ENCODE results near the gene AMOTL1.
A peak's percentile ranks its signal among the peaks of the same experiment; 100 is the strongest.

The AMOTL1 gene

DNA sequence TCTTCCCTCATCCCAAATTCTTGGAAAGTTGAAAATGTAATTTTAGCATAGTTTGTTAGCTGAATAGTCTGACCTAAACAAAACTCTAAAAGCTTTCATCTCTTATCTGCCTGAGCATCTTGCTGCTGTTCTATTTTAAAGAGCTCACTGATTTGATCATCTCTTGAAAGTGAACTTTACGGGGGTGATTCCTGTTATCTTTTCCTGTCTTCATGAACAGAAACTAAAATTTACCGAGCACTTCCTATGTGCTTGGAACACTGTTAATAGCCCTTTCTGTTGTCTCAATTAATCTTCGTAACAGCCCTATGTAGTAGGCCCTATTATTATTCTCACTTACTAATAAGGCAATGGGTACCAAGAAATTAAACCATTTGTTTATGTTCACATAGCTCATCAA is 12.3 kb downstream of the AMOTL1 start:
- no peaks in the 10 kb centered on the region for H3K9me3 ChIP-seq (ENCODE audit: control insufficient read depth in 5 of 5, low read length in 5 of 5)
- no peak overlapping the region for H3K27ac ChIP-seq (ENCODE audit: low read depth, low read length)
- peak overlapping the region in 1 of 5 donors; percentile 11 for H3K9ac ChIP-seq (ENCODE audit: low read length in 5 of 5)
- peaks cover 4 to 52% (median 38%) of the 10 kb centered on the region in 5 donors for H3K4me1 ChIP-seq (ENCODE audit: control insufficient read depth in 5 of 5, insufficient read depth in 5 of 5, low read length in 5 of 5)
- H3K4me3 ChIP-seq (ENCODE audit: low read depth in 1 of 5, low read length in 5 of 5), result peak overlapping the region in 2 of 5 donors; percentile 7 to 24
- no peaks in the 10 kb centered on the region for H3K27me3 ChIP-seq (ENCODE audit: control insufficient read depth in 5 of 5, insufficient read depth in 4 of 5, low read length in 5 of 5)
- H3K36me3 ChIP-seq (ENCODE audit: control insufficient read depth in 5 of 5, insufficient read depth in 5 of 5, low read length in 5 of 5), result no peaks in the 10 kb centered on the region

DNA sequence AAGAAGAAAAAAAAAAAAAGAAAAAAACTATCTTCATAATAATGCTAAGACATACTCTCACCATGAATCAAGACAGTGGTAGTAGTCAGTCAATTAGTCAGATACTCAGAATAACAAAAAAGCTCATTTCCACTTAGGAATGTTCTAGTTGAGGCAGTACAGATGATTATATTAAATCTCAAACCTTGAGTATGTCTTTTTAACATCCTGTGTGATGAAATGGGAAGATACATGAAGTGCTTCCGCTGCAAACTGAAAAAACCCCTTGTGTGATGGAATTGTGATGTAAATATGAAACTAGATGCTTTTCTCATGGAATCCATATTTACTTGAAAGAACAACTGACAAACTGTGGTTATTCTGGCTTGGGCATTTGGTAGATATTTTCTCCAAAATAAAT is 13.7 kb downstream of the AMOTL1 start:
- Histone ChIP-seq H3K4me3 (ENCODE audit: low read depth in 1 of 5, low read length in 5 of 5) (no peak overlapping the region), H3K9me3 (ENCODE audit: control insufficient read depth in 5 of 5, low read length in 5 of 5) (no peaks in the 10 kb centered on the region), H3K4me1 (ENCODE audit: control insufficient read depth in 5 of 5, insufficient read depth in 5 of 5, low read length in 5 of 5) (peaks cover 2 to 50% (median 41%) of the 10 kb centered on the region in 5 donors), H3K36me3 (ENCODE audit: control insufficient read depth in 5 of 5, insufficient read depth in 5 of 5, low read length in 5 of 5) (no peaks in the 10 kb centered on the region), H3K27me3 (ENCODE audit: control insufficient read depth in 5 of 5, insufficient read depth in 4 of 5, low read length in 5 of 5) (no peaks in the 10 kb centered on the region), H3K27ac (ENCODE audit: low read depth, low read length) (peak overlapping the region; percentile 59), H3K9ac (ENCODE audit: low read length in 5 of 5) (no peak overlapping the region)

GRCh38 chr11:94782446-94782845 is 14.3 kb downstream of the AMOTL1 start:
- no peaks in the 10 kb centered on the region for H3K36me3 ChIP-seq (ENCODE audit: control insufficient read depth in 5 of 5, insufficient read depth in 5 of 5, low read length in 5 of 5)
- no peaks in the 10 kb centered on the region for H3K27me3 ChIP-seq (ENCODE audit: control insufficient read depth in 5 of 5, insufficient read depth in 4 of 5, low read length in 5 of 5)
- no peak overlapping the region for H3K4me3 ChIP-seq (ENCODE audit: low read depth in 1 of 5, low read length in 5 of 5)
- no peaks in the 10 kb centered on the region for H3K9me3 ChIP-seq (ENCODE audit: control insufficient read depth in 5 of 5, low read length in 5 of 5)
- peak overlapping the region; percentile 59 for H3K27ac ChIP-seq (ENCODE audit: low read depth, low read length)
- peaks cover 2 to 53% (median 43%) of the 10 kb centered on the region in 5 donors for H3K4me1 ChIP-seq (ENCODE audit: control insufficient read depth in 5 of 5, insufficient read depth in 5 of 5, low read length in 5 of 5)
- H3K9ac ChIP-seq (ENCODE audit: low read length in 5 of 5), result no peak overlapping the region

DNA sequence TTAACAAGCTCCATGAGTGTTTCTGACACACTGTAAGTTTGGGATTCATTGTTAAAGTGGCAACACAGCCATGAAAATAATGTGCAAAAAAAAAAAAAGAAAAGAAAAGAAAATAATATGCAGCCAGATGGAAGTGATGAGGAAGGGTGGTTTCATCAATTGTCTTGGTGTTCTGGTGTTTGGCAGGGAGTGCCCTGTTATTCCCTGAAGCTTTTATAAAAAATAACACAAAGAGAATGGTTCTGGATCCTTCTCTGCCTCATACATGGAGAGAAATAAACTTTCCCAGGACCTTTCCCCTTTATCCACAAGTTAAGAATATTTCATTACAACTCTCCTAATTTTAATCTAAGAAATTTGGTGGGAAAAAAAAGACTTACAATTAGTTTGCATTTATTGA is 16.7 kb downstream of the AMOTL1 start:
- Histone ChIP-seq H3K4me1 (ENCODE audit: control insufficient read depth in 5 of 5, insufficient read depth in 5 of 5, low read length in 5 of 5) (peaks cover 2 to 66% (median 52%) of the 10 kb centered on the region in 5 donors), H3K27me3 (ENCODE audit: control insufficient read depth in 5 of 5, insufficient read depth in 4 of 5, low read length in 5 of 5) (no peaks in the 10 kb centered on the region), H3K27ac (ENCODE audit: low read depth, low read length) (no peak overlapping the region), H3K9me3 (ENCODE audit: control insufficient read depth in 5 of 5, low read length in 5 of 5) (no peaks in the 10 kb centered on the region), H3K36me3 (ENCODE audit: control insufficient read depth in 5 of 5, insufficient read depth in 5 of 5, low read length in 5 of 5) (no peaks in the 10 kb centered on the region), H3K4me3 (ENCODE audit: low read depth in 1 of 5, low read length in 5 of 5) (no peak overlapping the region), H3K9ac (ENCODE audit: low read length in 5 of 5) (no peak overlapping the region)

- H3K27ac ChIP-seq (ENCODE audit: low read depth, low read length), result no peak overlapping the region
These were observed 17.4 kb downstream of the AMOTL1 start for GRCh38 chr11:94785509-94785908.

GRCh38 chr11:94786264-94787126 is 18.3 kb downstream of the AMOTL1 start:
- Histone ChIP-seq H3K36me3 (ENCODE audit: control insufficient read depth in 5 of 5, insufficient read depth in 5 of 5, low read length in 5 of 5) (no peaks in the 10 kb centered on the region), H3K4me3 (ENCODE audit: low read depth in 1 of 5, low read length in 5 of 5) (no peak overlapping the region), H3K9ac (ENCODE audit: low read length in 5 of 5) (no peak overlapping the region), H3K27me3 (ENCODE audit: control insufficient read depth in 5 of 5, insufficient read depth in 4 of 5, low read length in 5 of 5) (no peaks in the 10 kb centered on the region), H3K27ac (ENCODE audit: low read depth, low read length) (no peak overlapping the region), H3K4me1 (ENCODE audit: control insufficient read depth in 5 of 5, insufficient read depth in 5 of 5, low read length in 5 of 5) (peaks cover 2 to 71% (median 56%) of the 10 kb centered on the region in 5 donors), H3K9me3 (ENCODE audit: control insufficient read depth in 5 of 5, low read length in 5 of 5) (no peaks in the 10 kb centered on the region)

More at GRCh38 chr11:94785509-94785908, 17.4 kb downstream of the AMOTL1 start:
- Histone ChIP-seq H3K36me3 (ENCODE audit: control insufficient read depth in 5 of 5, insufficient read depth in 5 of 5, low read length in 5 of 5) (no peaks in the 10 kb centered on the region), H3K27me3 (ENCODE audit: control insufficient read depth in 5 of 5, insufficient read depth in 4 of 5, low read length in 5 of 5) (no peaks in the 10 kb centered on the region), H3K4me1 (ENCODE audit: control insufficient read depth in 5 of 5, insufficient read depth in 5 of 5, low read length in 5 of 5) (peaks cover 2 to 67% (median 52%) of the 10 kb centered on the region in 5 donors), H3K9me3 (ENCODE audit: control insufficient read depth in 5 of 5, low read length in 5 of 5) (no peaks in the 10 kb centered on the region), H3K9ac (ENCODE audit: low read length in 5 of 5) (peak overlapping the region in 1 of 5 donors; percentile 30), H3K4me3 (ENCODE audit: low read depth in 1 of 5, low read length in 5 of 5) (no peak overlapping the region)

GRCh38 chr11:94787801-94788200 is 19.6 kb downstream of the AMOTL1 start:
- Histone ChIP-seq H3K9ac (ENCODE audit: low read length in 5 of 5) (no peak overlapping the region), H3K4me1 (ENCODE audit: control insufficient read depth in 5 of 5, insufficient read depth in 5 of 5, low read length in 5 of 5) (peaks cover 2 to 71% (median 51%) of the 10 kb centered on the region in 5 donors), H3K36me3 (ENCODE audit: control insufficient read depth in 5 of 5, insufficient read depth in 5 of 5, low read length in 5 of 5) (no peaks in the 10 kb centered on the region), H3K9me3 (ENCODE audit: control insufficient read depth in 5 of 5, low read length in 5 of 5) (no peaks in the 10 kb centered on the region), H3K4me3 (ENCODE audit: low read depth in 1 of 5, low read length in 5 of 5) (no peak overlapping the region), H3K27ac (ENCODE audit: low read depth, low read length) (no peak overlapping the region), H3K27me3 (ENCODE audit: control insufficient read depth in 5 of 5, insufficient read depth in 4 of 5, low read length in 5 of 5) (no peaks in the 10 kb centered on the region)

DNA sequence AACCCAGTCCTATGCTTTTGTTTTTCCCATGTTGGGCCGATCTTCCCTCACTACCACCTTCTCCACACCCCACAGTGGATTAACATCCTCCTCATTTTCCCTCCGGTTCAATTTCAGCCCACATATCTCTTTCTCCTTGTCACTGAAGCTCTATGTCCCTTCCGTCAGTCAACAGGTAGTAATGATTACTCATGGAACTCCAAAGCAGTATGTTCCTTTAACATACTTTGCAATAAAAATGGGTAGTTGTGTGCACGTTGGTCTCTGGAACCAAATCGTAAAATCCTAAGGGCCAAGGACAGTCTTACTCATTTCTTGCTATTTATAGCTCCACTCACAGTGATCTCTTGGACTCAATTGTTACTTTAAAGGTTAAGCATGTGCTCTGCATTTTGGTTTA is 20.2 kb downstream of the AMOTL1 start:
- no peaks in the 10 kb centered on the region for H3K27me3 ChIP-seq (ENCODE audit: control insufficient read depth in 5 of 5, insufficient read depth in 4 of 5, low read length in 5 of 5)
- H3K27ac ChIP-seq (ENCODE audit: low read depth, low read length), result no peak overlapping the region
- H3K9me3 ChIP-seq (ENCODE audit: control insufficient read depth in 5 of 5, low read length in 5 of 5), result no peaks in the 10 kb centered on the region
- no peak overlapping the region for H3K9ac ChIP-seq (ENCODE audit: low read length in 5 of 5)
- H3K36me3 ChIP-seq (ENCODE audit: control insufficient read depth in 5 of 5, insufficient read depth in 5 of 5, low read length in 5 of 5), result no peaks in the 10 kb centered on the region
- peaks cover 2 to 71% (median 57%) of the 10 kb centered on the region in 5 donors for H3K4me1 ChIP-seq (ENCODE audit: control insufficient read depth in 5 of 5, insufficient read depth in 5 of 5, low read length in 5 of 5)
- H3K4me3 ChIP-seq (ENCODE audit: low read depth in 1 of 5, low read length in 5 of 5), result no peak overlapping the region

DNA sequence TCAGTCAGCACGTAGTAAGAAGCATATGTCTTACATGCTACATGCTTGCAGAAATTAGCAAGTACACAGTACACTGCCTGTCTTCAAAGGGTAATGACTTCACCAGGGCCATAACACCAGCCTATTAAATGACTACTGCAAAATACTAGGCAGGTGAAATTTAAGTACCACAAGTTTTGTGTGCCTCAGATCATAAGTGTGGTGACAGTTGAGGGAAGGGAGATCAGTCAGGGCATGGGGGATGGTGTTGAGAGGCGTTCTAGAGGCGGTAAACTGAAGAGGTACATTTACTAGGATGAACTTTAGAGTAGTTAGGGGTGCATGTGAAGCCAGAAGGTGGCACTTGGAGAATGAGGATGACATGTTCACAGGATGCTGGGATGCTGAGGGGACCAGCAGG is 22.0 kb downstream of the AMOTL1 start:
- Histone ChIP-seq H3K27ac (ENCODE audit: low read depth, low read length) (no peak overlapping the region), H3K4me3 (ENCODE audit: low read depth in 1 of 5, low read length in 5 of 5) (no peak overlapping the region), H3K9me3 (ENCODE audit: control insufficient read depth in 5 of 5, low read length in 5 of 5) (no peaks in the 10 kb centered on the region), H3K4me1 (ENCODE audit: control insufficient read depth in 5 of 5, insufficient read depth in 5 of 5, low read length in 5 of 5) (peaks cover 16 to 75% (median 65%) of the 10 kb centered on the region in 5 donors), H3K9ac (ENCODE audit: low read length in 5 of 5) (no peak overlapping the region), H3K36me3 (ENCODE audit: control insufficient read depth in 5 of 5, insufficient read depth in 5 of 5, low read length in 5 of 5) (no peaks in the 10 kb centered on the region), H3K27me3 (ENCODE audit: control insufficient read depth in 5 of 5, insufficient read depth in 4 of 5, low read length in 5 of 5) (no peaks in the 10 kb centered on the region)

GRCh38 chr11:94790661-94791180 is 22.6 kb downstream of the AMOTL1 start:
- H3K9me3 ChIP-seq (ENCODE audit: control insufficient read depth in 5 of 5, low read length in 5 of 5), result no peaks in the 10 kb centered on the region
- no peaks in the 10 kb centered on the region for H3K27me3 ChIP-seq (ENCODE audit: control insufficient read depth in 5 of 5, insufficient read depth in 4 of 5, low read length in 5 of 5)
- peaks cover 14 to 71% (median 60%) of the 10 kb centered on the region in 5 donors for H3K4me1 ChIP-seq (ENCODE audit: control insufficient read depth in 5 of 5, insufficient read depth in 5 of 5, low read length in 5 of 5)
- no peak overlapping the region for H3K9ac ChIP-seq (ENCODE audit: low read length in 5 of 5)
- no peaks in the 10 kb centered on the region for H3K36me3 ChIP-seq (ENCODE audit: control insufficient read depth in 5 of 5, insufficient read depth in 5 of 5, low read length in 5 of 5)
- H3K4me3 ChIP-seq (ENCODE audit: low read depth in 1 of 5, low read length in 5 of 5), result no peak overlapping the region
- peak overlapping the region; percentile 48 for H3K27ac ChIP-seq (ENCODE audit: low read depth, low read length)

Measured in subcutaneous abdominal adipose tissue (tissue), 5 donors.